Neuronal stem cell (in vitro differentiated cells): ENCODE data around the gene SCCPDH.
"Not testable (repeated sequence)": the region's sequence is repeated elsewhere in the genome, so short reads cannot be mapped to it uniquely, and the experiment has no call there.

Source experiments
- DNase-seq: peaks from one replicate; pipeline ENCODE4 v3.0.0-alpha.2; 2013; ENCODE audit warnings: low spot score
- H2AFZ ChIP-seq: one replicate; pipeline ENCODE4 v1.6.1; 2013; ENCODE audit warnings: mild to moderate bottlenecking, low read length, inconsistent platforms
- H2AK5ac ChIP-seq: 2 replicates; pipeline ENCODE4 v1.6.1; 2013; ENCODE audit warnings: low read depth, mild to moderate bottlenecking, inconsistent platforms, low read length, moderate library complexity, mixed read lengths
- H2BK120ac ChIP-seq: 2 replicates; pipeline ENCODE4 v1.6.1; 2013; ENCODE audit warnings: low read depth, mild to moderate bottlenecking, inconsistent platforms, low read length, moderate library complexity, mixed read lengths
- H2BK12ac ChIP-seq: one replicate; pipeline ENCODE4 v1.6.1; 2013; ENCODE audit warnings: low read length, inconsistent platforms
- H2BK15ac ChIP-seq: 2 replicates; pipeline ENCODE4 v1.6.1; 2013; ENCODE audit warnings: mild to moderate bottlenecking, low read length, inconsistent platforms, mixed read lengths
- H2BK5ac ChIP-seq: one replicate; pipeline ENCODE4 v1.6.1; 2013; ENCODE audit warnings: inconsistent platforms, mild to moderate bottlenecking, low read length, moderate library complexity
- H3K14ac ChIP-seq: one replicate; pipeline ENCODE4 v1.6.1; 2013; ENCODE audit warnings: low read length, inconsistent platforms
- H3K18ac ChIP-seq: 2 replicates; pipeline ENCODE4 v1.6.1; 2013; ENCODE audit warnings: low read length, inconsistent platforms
- H3K23ac ChIP-seq: 2 replicates; pipeline ENCODE4 v1.6.1; 2013; ENCODE audit warnings: low read depth, mild to moderate bottlenecking, mixed read lengths, low read length, inconsistent platforms; ENCODE audit not compliant: poor library complexity
- H3K27ac ChIP-seq: replicated peaks from 3 replicates; pipeline ENCODE4 v1.5.1; 2013; ENCODE audit warnings: low read length, inconsistent platforms
- H3K27me3 ChIP-seq, 3 experiments: 2 replicates each; pipeline ENCODE4 v1.6.1; 2013; ENCODE audit warnings: low read length in 3 of 3, mild to moderate bottlenecking in 2 of 3, inconsistent platforms in 1 of 3, low read depth in 1 of 3, mixed read lengths in 1 of 3, moderate library complexity in 1 of 3; ENCODE audit not compliant: control insufficient read depth in 3 of 3, insufficient read depth in 3 of 3
- H3K36me3 ChIP-seq, 2 donors: replicated peaks in 1 of 2; 2 replicates each; pipeline ENCODE4 v1.6.1; 2013; ENCODE audit warnings: low read length in 2 of 2; ENCODE audit not compliant: control insufficient read depth in 2 of 2, insufficient read depth in 2 of 2
- H3K4ac ChIP-seq: 2 replicates; pipeline ENCODE4 v1.6.1; 2013; ENCODE audit warnings: inconsistent platforms, mild to moderate bottlenecking, low read length, moderate library complexity
- H3K4me1 ChIP-seq, 2 donors: 1 replicate in 1 of 2; 2 replicates in 1 of 2; pipeline ENCODE4 v1.6.1; 2013; ENCODE audit warnings: low read length in 2 of 2, low read depth in 1 of 2; ENCODE audit not compliant: control insufficient read depth in 2 of 2, insufficient read depth in 1 of 2
- H3K4me2 ChIP-seq: one replicate; pipeline ENCODE4 v1.6.1; 2013; ENCODE audit warnings: mild to moderate bottlenecking, low read length, inconsistent platforms; ENCODE audit not compliant: insufficient read depth, poor library complexity, severe bottlenecking
- H3K4me3 ChIP-seq, 2 donors: 2 replicates each; pipeline ENCODE4 v1.5.1; 2013; ENCODE audit warnings: low read length in 2 of 2, mild to moderate bottlenecking in 2 of 2, inconsistent platforms in 1 of 2, moderate library complexity in 1 of 2
- H3K79me1 ChIP-seq: one replicate; pipeline ENCODE4 v1.6.1; 2013; ENCODE audit warnings: low read depth, mild to moderate bottlenecking, inconsistent platforms, low read length, moderate library complexity
- H3K9ac ChIP-seq: one replicate; pipeline ENCODE4 v1.6.1; 2013; ENCODE audit warnings: mild to moderate bottlenecking, low read depth, low read length, inconsistent platforms; ENCODE audit not compliant: poor library complexity
- H3K9me3 ChIP-seq, 2 donors: replicated peaks in 1 of 2; 2 replicates each; pipeline versions ENCODE3 to v1.6.1; 2013; ENCODE audit warnings: low read length in 2 of 2, mild to moderate bottlenecking in 2 of 2, inconsistent platforms in 1 of 2, low read depth in 1 of 2, mixed read lengths in 1 of 2, moderate library complexity in 1 of 2; ENCODE audit not compliant: control insufficient read depth in 2 of 2, insufficient read depth in 1 of 2
- H4K8ac ChIP-seq: one replicate; pipeline ENCODE4 v1.6.1; 2013; ENCODE audit warnings: low read depth, mild to moderate bottlenecking, inconsistent platforms, low read length, moderate library complexity
- H4K91ac ChIP-seq: one replicate; pipeline ENCODE4 v1.6.1; 2013; ENCODE audit warnings: low read length, low read depth, mild to moderate bottlenecking, inconsistent platforms; ENCODE audit not compliant: poor library complexity
- WGBS, 2 donors: extraction: QIAGEN DNeasy Blood & Tissue Kit; methylation state at CpG; one replicate each; pipeline ENCODE4 v1.1.7; 2013; ENCODE audit warnings: missing lambda C conversion rate in 2 of 2, mixed read lengths in 1 of 2; ENCODE audit not compliant: insufficient read length in 2 of 2, insufficient replicate concordance in 1 of 2; ENCODE audit errors: extremely low coverage in 2 of 2; 5-methylcytosine and 5-hydroxymethylcytosine counted together

SCCPDH gene

DNA sequence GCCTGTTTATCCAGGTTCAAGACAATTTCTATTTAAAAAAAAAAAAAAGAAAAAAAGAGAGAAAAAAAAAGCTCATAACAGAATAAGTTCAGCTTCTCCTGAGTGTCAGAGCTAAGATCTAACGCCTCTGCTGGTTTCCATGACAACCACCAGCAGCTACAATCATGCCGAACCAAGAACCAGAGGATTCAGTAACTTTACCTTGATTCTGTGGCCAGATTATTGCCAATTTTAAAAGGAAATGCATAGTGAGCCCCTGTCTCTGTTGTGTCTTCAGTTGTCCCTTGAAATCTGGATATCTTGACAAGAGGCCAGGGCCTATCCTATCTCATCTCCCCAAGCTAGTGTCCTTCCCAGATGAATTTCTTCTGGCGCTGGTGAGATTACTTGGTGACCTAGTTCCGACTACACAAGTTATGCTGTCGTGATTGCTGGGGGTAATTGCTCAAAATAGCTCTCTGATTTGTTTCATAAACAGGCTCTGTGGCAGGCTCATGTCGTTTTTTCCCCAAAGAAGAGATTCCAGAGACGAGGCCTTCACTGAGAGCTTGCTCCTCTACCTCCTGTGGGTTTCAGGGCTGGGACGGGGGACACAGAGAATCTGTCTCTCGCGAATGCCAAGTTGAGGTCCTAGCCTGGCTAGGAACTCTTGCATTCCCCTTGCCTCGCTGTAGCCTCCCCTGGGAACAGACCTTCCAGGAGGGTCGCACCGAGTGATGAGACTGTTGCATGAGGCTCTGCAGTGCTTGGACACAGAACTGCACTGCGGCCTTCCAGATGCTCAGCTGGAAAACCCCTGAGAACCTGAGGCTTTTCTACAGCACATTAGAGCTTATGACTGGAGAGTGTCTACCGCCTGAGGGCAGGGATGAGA lies 32.4 kb upstream of the SCCPDH start:
- Histone ChIP-seq H3K27ac (no peak overlapping the region), H2AFZ (no peak overlapping the region), H4K91ac (no peak overlapping the region), H2BK15ac (no peak overlapping the region), H3K9me3 (peaks cover 0 to 2% of the 10 kb centered on the region in 2 donors), H3K23ac (no peak overlapping the region), H2BK120ac (no peak overlapping the region), H2BK5ac (no peak overlapping the region), H3K9ac (no peak overlapping the region), H2AK5ac (no peak overlapping the region), H3K14ac (no peak overlapping the region), H3K4me2 (no peak overlapping the region), H3K18ac (no peak overlapping the region), H3K36me3 (no peaks in the 10 kb centered on the region), H3K4me1 (peaks cover 2% of the 10 kb centered on the region in 2 donors), H3K79me1 (no peaks in the 10 kb centered on the region), H4K8ac (no peak overlapping the region), H3K27me3 (peaks cover 0 to 36% (median 0%) of the 10 kb centered on the region in 3 experiments), H2BK12ac (no peak overlapping the region), H3K4ac (no peak overlapping the region), H3K4me3 (no peak overlapping the region)
- no peak for DNase-seq
- no CpG with 5 or more reads among the region's 15 CpGs for WGBS, 2 donors

DNA sequence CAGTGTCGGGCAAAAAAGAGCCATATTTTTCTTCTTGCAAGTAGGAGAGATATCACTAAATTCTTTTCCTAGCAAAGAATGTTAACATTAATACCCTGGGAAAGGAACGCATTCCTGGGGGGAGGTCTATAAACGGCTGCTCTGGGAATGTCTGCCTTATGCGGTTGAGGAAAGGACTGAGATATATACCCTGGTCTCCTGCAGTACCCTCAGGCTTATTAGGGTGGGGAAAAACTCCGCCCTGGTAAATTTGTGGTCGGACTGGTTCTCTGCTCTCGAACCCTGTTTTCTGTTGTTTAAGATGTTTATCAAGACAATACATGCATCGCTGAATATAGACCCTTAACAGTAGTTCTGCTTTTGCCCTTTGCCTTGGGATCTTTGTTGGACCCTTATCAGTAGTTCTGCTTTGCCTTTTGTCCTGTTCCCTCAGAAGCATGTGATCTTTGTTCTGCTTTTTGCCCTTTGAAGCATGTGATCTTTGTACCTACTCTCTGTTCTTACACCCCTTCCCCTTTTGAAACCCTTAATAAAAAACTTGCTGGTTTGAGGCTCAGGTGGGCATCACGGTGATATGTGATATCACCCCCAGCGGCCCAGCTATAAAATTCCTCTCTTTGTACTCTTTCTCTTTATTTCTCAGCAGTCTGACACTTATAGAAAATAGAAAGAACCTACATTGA lies 29.9 kb upstream of the SCCPDH start:
- not testable (repeated sequence) for H2BK5ac ChIP-seq, H3K4me3 ChIP-seq, H3K9me3 ChIP-seq, H3K4me2 ChIP-seq, H4K91ac ChIP-seq, H3K4ac ChIP-seq, H2BK120ac ChIP-seq, H2AFZ ChIP-seq, H3K79me1 ChIP-seq, H3K14ac ChIP-seq, H3K4me1 ChIP-seq, H3K23ac ChIP-seq, H3K27ac ChIP-seq, H3K9ac ChIP-seq, H2BK12ac ChIP-seq, H3K36me3 ChIP-seq, H3K18ac ChIP-seq, H4K8ac ChIP-seq, H2BK15ac ChIP-seq, H2AK5ac ChIP-seq, DNase-seq
- WGBS, 2 donors = no CpG with 5 or more reads among the region's 10 CpGs
- peaks cover 0 to 25% (median 0%) of the 10 kb centered on the region in 3 experiments for H3K27me3 ChIP-seq

DNA sequence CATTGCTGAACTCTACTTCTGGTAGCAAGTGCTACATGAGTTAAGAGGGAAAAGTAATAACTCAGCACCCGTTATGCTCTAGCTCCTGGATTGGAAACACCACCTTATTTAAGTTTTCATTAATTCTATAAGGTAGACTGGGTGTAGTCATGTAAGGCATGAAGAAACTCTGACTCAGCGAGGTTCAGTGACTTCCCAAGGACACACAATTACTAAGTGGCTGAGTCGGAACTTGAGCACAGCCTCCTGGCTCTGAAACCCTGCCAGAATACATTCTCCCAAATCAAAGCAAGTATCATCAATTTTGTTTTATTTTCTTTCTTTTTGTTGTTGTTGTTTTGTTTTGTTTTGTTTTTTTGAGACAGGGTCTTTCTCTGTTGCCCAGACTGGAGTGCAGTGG lies 29.1 kb upstream of the SCCPDH start:
- H2BK5ac ChIP-seq = no peak overlapping the region
- H3K23ac ChIP-seq = no peak overlapping the region
- no peak overlapping the region for H3K4me2 ChIP-seq
- no peak overlapping the region for H3K4ac ChIP-seq
- H3K27ac ChIP-seq = no peak overlapping the region
- H3K79me1 ChIP-seq = no peaks in the 10 kb centered on the region
- peaks cover 0 to 2% of the 10 kb centered on the region in 2 donors for H3K9me3 ChIP-seq
- H2AK5ac ChIP-seq = no peak overlapping the region
- DNase-seq = no peak
- H2BK15ac ChIP-seq = no peak overlapping the region
- peaks cover 2% of the 10 kb centered on the region in 2 donors for H3K4me1 ChIP-seq
- no peaks in the 10 kb centered on the region for H3K36me3 ChIP-seq
- H3K27me3 ChIP-seq = peaks cover 0 to 19% (median 0%) of the 10 kb centered on the region in 3 experiments
- H4K8ac ChIP-seq = no peak overlapping the region
- WGBS, 2 donors = no CpG with 5 or more reads among the region's 3 CpGs
- H3K18ac ChIP-seq = no peak overlapping the region
- no peak overlapping the region for H3K9ac ChIP-seq
- no peak overlapping the region for H2BK12ac ChIP-seq
- H3K4me3 ChIP-seq = no peak overlapping the region
- H2AFZ ChIP-seq = no peak overlapping the region
- H4K91ac ChIP-seq = no peak overlapping the region
- no peak overlapping the region for H2BK120ac ChIP-seq
- no peak overlapping the region for H3K14ac ChIP-seq

DNA sequence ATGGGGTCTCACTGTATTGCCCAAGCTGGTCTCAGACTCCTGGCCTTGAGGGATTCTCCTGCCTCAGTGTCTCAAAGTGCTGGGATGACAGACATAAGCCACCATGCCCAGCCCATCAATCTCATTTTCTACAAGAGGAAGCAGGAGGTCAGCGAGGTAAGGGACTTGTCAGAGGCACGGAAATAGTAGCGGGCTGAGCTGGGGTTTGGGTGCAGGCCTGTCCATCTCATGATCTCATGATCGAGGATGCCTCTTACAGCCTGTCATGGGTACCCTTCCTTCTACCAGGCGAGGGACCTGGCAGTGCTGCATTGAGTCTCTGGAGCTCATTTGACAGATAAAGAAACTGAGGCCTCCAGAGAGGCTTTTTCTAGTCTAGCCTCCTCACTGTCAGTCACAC lies 28.5 kb upstream of the SCCPDH start:
- H2BK15ac ChIP-seq = no peak overlapping the region
- H3K79me1 ChIP-seq = no peaks in the 10 kb centered on the region
- peaks cover 0 to 2% of the 10 kb centered on the region in 2 donors for H3K9me3 ChIP-seq
- no peak overlapping the region for H3K4ac ChIP-seq
- no peak overlapping the region for H3K27ac ChIP-seq
- DNase-seq = no peak
- peaks cover 0 to 13% (median 0%) of the 10 kb centered on the region in 3 experiments for H3K27me3 ChIP-seq
- H3K36me3 ChIP-seq = no peaks in the 10 kb centered on the region
- H3K9ac ChIP-seq = no peak overlapping the region
- no peak overlapping the region for H2BK120ac ChIP-seq
- H2BK5ac ChIP-seq = no peak overlapping the region
- no peak overlapping the region for H3K14ac ChIP-seq
- H3K23ac ChIP-seq = no peak overlapping the region
- H2AK5ac ChIP-seq = no peak overlapping the region
- no peak overlapping the region for H3K18ac ChIP-seq
- no CpG with 5 or more reads among the region's 5 CpGs for WGBS, 2 donors
- H3K4me1 ChIP-seq = peaks cover 2% of the 10 kb centered on the region in 2 donors
- H2AFZ ChIP-seq = no peak overlapping the region
- H2BK12ac ChIP-seq = no peak overlapping the region
- no peak overlapping the region for H3K4me2 ChIP-seq
- no peak overlapping the region for H4K8ac ChIP-seq
- no peak overlapping the region for H4K91ac ChIP-seq
- no peak overlapping the region for H3K4me3 ChIP-seq
